GM23338 (cell line): ENCODE results near the gene KDM4F. TPM values are rescaled to one million over a fixed set of nuclear protein-coding genes. Genes with fewer than 3 reads are reported as not detected.

Source experiments
- ATAC-seq: fragments of 200-7000 bp; cut with Tn5 transposase; 3 replicates; pipeline ENCODE4 v1.9.1; 2020
- DNase-seq: peaks from one replicate; pipeline ENCODE4 v3.0.0-alpha.2; 2015; ENCODE audit warnings: low spot score
- H2AFZ ChIP-seq: fragments of 200-600 bp; sonication (generic); 2 replicates; pipeline ENCODE4 v1.8.0; 2016; ENCODE audit warnings: antibody characterized with exemption, mild to moderate bottlenecking, moderate library complexity
- H3F3A ChIP-seq: fragments of 200-600 bp; sonication (generic); replicated peaks from 2 replicates; pipeline ENCODE4 v1.8.0; 2017; ENCODE audit warnings: antibody characterized with exemption, mixed run types, low read depth
- H3K27ac ChIP-seq: fragments of 200-600 bp; sonication (generic); 2 replicates; pipeline ENCODE4 v1.6.1; 2016; ENCODE audit warnings: low read depth
- H3K27me3 ChIP-seq: fragments of 200-600 bp; sonication (generic); 2 replicates; pipeline ENCODE4 v1.8.0; 2016; ENCODE audit warnings: mild to moderate bottlenecking, mixed run types, moderate library complexity; ENCODE audit not compliant: insufficient read depth
- H3K36me3 ChIP-seq: fragments of 200-600 bp; sonication (generic); 2 replicates; pipeline ENCODE4 v1.8.0; 2016; ENCODE audit warnings: mild to moderate bottlenecking; ENCODE audit not compliant: insufficient read depth
- H3K4me1 ChIP-seq: fragments of 200-600 bp; sonication (generic); 2 replicates; pipeline ENCODE4 v1.8.0; 2016; ENCODE audit warnings: mild to moderate bottlenecking, moderate library complexity; ENCODE audit not compliant: insufficient read depth
- H3K4me2 ChIP-seq: fragments of 200-600 bp; sonication (generic); 2 replicates; pipeline ENCODE4 v1.7.1; 2017; ENCODE audit warnings: mixed run types
- H3K4me3 ChIP-seq: fragments of 200-600 bp; sonication (generic); 2 replicates; pipeline ENCODE4 v1.6.1; 2016; ENCODE audit warnings: mixed run types
- H3K79me2 ChIP-seq: fragments of 200-600 bp; sonication (generic); replicated peaks from 2 replicates; pipeline ENCODE4 v1.8.0; 2017; ENCODE audit warnings: mild to moderate bottlenecking; ENCODE audit not compliant: insufficient read depth
- H3K9me2 ChIP-seq: fragments of 200-600 bp; sonication (generic); 2 replicates; pipeline ENCODE4 v1.8.0; 2017; ENCODE audit not compliant: insufficient read depth
- H4K20me1 ChIP-seq: fragments of 200-600 bp; sonication (generic); replicated peaks from 2 replicates; pipeline ENCODE4 v1.8.0; 2017; ENCODE audit warnings: mild to moderate bottlenecking; ENCODE audit not compliant: insufficient read depth
- H3K27ac Mint-ChIP-seq: 2 replicates; pipeline ENCODE4 v1.8.0; 2020; ENCODE audit warnings: inconsistent platforms, mild to moderate bottlenecking, moderate library complexity, mixed read lengths
- H3K27me3 Mint-ChIP-seq: 3 replicates; pipeline ENCODE4 v1.8.0; 2022; ENCODE audit warnings: low read depth, mild to moderate bottlenecking, moderate library complexity, mixed read lengths, inconsistent platforms; ENCODE audit not compliant: insufficient read depth, poor library complexity
- H3K36me3 Mint-ChIP-seq: 3 replicates; pipeline ENCODE4 v1.8.0; 2021; ENCODE audit warnings: low read depth, mild to moderate bottlenecking, inconsistent platforms, moderate library complexity, mixed read lengths
- H3K4me1 Mint-ChIP-seq: 3 replicates; pipeline ENCODE4 v1.8.0; 2020; ENCODE audit warnings: mild to moderate bottlenecking, inconsistent platforms, mixed read lengths
- H3K4me3 Mint-ChIP-seq: 3 replicates; pipeline ENCODE4 v1.8.0; 2021; ENCODE audit warnings: moderate library complexity, mild to moderate bottlenecking, inconsistent platforms, mixed read lengths
- H3K9me3 Mint-ChIP-seq: 3 replicates; pipeline ENCODE4 v1.8.0; 2020; ENCODE audit warnings: moderate library complexity, mild to moderate bottlenecking, inconsistent platforms, mixed read lengths
- CREB1 ChIP-seq: fragments of 250-450 bp; sonication (Bioruptor Pico); IDR thresholded peaks from 2 replicates; pipeline ENCODE4 v1.5.0; 2020; ENCODE audit warnings: low read depth, mild to moderate bottlenecking, moderate library complexity
- CTCF ChIP-seq, 2 experiments: fragments of 200-600 bp in 1 of 2; sonication (generic) in 1 of 2; conservative IDR thresholded peaks; 2 replicates each; pipeline versions ENCODE4 v1.5.1 to v1.6.1; 2016 to 2017; ENCODE audit warnings: antibody characterized with exemption in 2 of 2, low read depth in 2 of 2, mild to moderate bottlenecking in 2 of 2, moderate library complexity in 1 of 2
- EZH2 ChIP-seq: fragments of 200-600 bp; sonication (generic); IDR thresholded peaks from one replicate; pipeline ENCODE4 v1.8.0; 2017; ENCODE audit warnings: antibody characterized with exemption, mild to moderate bottlenecking, low read depth; ENCODE audit not compliant: unreplicated experiment
- EZH2phosphoT487 ChIP-seq: fragments of 200-600 bp; sonication (generic); IDR thresholded peaks from one replicate; pipeline ENCODE4 v1.8.1; 2018; ENCODE audit warnings: antibody characterized with exemption; ENCODE audit not compliant: unreplicated experiment
- JUNB ChIP-seq: IDR thresholded peaks from one replicate; pipeline ENCODE4 v1.6.1; 2016; ENCODE audit warnings: antibody characterized with exemption; ENCODE audit not compliant: unreplicated experiment
- NANOG ChIP-seq: IDR thresholded peaks from 2 replicates; pipeline ENCODE4 v1.6.1; 2016; ENCODE audit warnings: antibody characterized with exemption, borderline replicate concordance
- POLR2AphosphoS5 ChIP-seq: IDR thresholded peaks from 2 replicates; pipeline ENCODE4 v1.6.1; 2016; ENCODE audit warnings: antibody characterized with exemption, low read depth
- REST ChIP-seq: IDR thresholded peaks from one replicate; pipeline ENCODE4 v1.6.1; 2018; ENCODE audit warnings: antibody characterized with exemption; ENCODE audit not compliant: unreplicated experiment
- STAT1 ChIP-seq: IDR thresholded peaks from one replicate; pipeline ENCODE4 v1.6.1; 2016; ENCODE audit warnings: antibody characterized with exemption; ENCODE audit not compliant: unreplicated experiment
- ZNF114 ChIP-seq: fragments of 250-450 bp; sonication (Bioruptor Pico); IDR thresholded peaks from 2 replicates; pipeline ENCODE4 v1.5.0; 2020; ENCODE audit warnings: mild to moderate bottlenecking, moderate library complexity
- ZNF331 ChIP-seq: fragments of 250-450 bp; sonication (Bioruptor Pico); IDR thresholded peaks from 2 replicates; pipeline ENCODE4 v1.5.0; 2020; ENCODE audit warnings: low read depth, mild to moderate bottlenecking, moderate library complexity
- ZNF462 ChIP-seq: fragments of 250-450 bp; sonication (Bioruptor Pico); IDR thresholded peaks from 2 replicates; pipeline ENCODE4 v1.5.0; 2020; ENCODE audit warnings: mild to moderate bottlenecking, moderate library complexity
- polyA plus RNA-seq: library from polyadenylated mRNA; unstranded; fragments of >200 nt; fragmentation: Nextera tagmentation; extraction: Ambion mirVana; gene quantifications from 2 replicates; pipeline ENCODE4 v1.2.1, GENCODE V29; 2016
- total RNA-seq: library from RNA; depleted of rRNA; stranded (reverse); fragments of >200 nt; shearing (Covaris generic); gene quantifications from 2 replicates; pipeline ENCODE4 v1.2.3, GENCODE V29; 2014
- TF ChIP-seq, protein P1 (sequence below): IDR thresholded peaks from 2 replicates; pipeline ENCODE4 v1.6.1; 2016; ENCODE audit warnings: antibody characterized with exemption

Gene KDM4F
- total and polyA plus RNA-seq, 2 experiments from 2014 or later: not detected

- no peaks in the 10 kb centered on the region for H4K20me1 ChIP-seq
- H3K4me1 ChIP-seq: no peaks in the 10 kb centered on the region
- Mint-ChIP-seq H3K9me3 (no peaks in the 10 kb centered on the region), H3K27ac (no peak overlapping the region), H3K27me3 (peaks cover 7% of the 10 kb centered on the region), H3K4me1 (no peaks in the 10 kb centered on the region; the same call in 2 of the 3 replicates), H3K36me3 (no peaks in the 10 kb centered on the region), H3K4me3 (no peak overlapping the region)
- no peak overlapping the region for H3K4me3 ChIP-seq
- ATAC-seq: no peak
- no peak overlapping the region for H3K4me2 ChIP-seq
- TF ChIP-seq REST (no peak), CTCF (conservative IDR thresholded peaks at IDR 0.05; ENCODE audit: low read depth in 2 of 2) (no peak), CREB1 (CRISPR knock-in tag) (no peak), ZNF462 (no peak), ZNF114 (CRISPR knock-in tag) (no peak), STAT1 (no peak), EZH2 (no peak), POLR2AphosphoS5 (no peak), ZNF331 (CRISPR knock-in tag) (no peak), JUNB (no peak), NANOG (no peak), EZH2phosphoT487 (no peak)
- TF ChIP-seq, protein P1, sequence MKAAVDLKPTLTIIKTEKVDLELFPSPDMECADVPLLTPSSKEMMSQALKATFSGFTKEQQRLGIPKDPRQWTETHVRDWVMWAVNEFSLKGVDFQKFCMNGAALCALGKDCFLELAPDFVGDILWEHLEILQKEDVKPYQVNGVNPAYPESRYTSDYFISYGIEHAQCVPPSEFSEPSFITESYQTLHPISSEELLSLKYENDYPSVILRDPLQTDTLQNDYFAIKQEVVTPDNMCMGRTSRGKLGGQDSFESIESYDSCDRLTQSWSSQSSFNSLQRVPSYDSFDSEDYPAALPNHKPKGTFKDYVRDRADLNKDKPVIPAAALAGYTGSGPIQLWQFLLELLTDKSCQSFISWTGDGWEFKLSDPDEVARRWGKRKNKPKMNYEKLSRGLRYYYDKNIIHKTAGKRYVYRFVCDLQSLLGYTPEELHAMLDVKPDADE: no peak
- no peaks in the 10 kb centered on the region for H3K79me2 ChIP-seq
- H2AFZ ChIP-seq: no peak overlapping the region
- no peak overlapping the region for H3K27ac ChIP-seq
- no peak for DNase-seq
- no peaks in the 10 kb centered on the region for H3F3A ChIP-seq
- H3K27me3 ChIP-seq: no peaks in the 10 kb centered on the region
- no peaks in the 10 kb centered on the region for H3K36me3 ChIP-seq
- no peaks in the 10 kb centered on the region for H3K9me2 ChIP-seq
These were observed 51.0 kb downstream of the KDM4F start for GRCh38 chr11:95100191-95100648.
